ENCODE data around the gene NNAT.
"Not testable (repeated sequence)": the region's sequence is repeated elsewhere in the genome, so short reads cannot be mapped to it uniquely, and the experiment has no call there.

The NNAT gene, protein sequence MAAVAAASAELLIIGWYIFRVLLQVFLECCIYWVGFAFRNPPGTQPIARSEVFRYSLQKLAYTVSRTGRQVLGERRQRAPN

GRCh38 chr20:37521061-37521771, at the start of gene NNAT:
Gene NNAT (plus strand): TSS chr20:37521250. CDS start chr20:37521332, 82 bp downstream.
- DNase-seq (ENCODE audit: low read depth in 2 of 2): no peak

GRCh38 chr20:37471741-37472235, 49.3 kb upstream of the NNAT start:
- DNase-seq (ENCODE audit: low read depth in 2 of 2): no peak

DNA sequence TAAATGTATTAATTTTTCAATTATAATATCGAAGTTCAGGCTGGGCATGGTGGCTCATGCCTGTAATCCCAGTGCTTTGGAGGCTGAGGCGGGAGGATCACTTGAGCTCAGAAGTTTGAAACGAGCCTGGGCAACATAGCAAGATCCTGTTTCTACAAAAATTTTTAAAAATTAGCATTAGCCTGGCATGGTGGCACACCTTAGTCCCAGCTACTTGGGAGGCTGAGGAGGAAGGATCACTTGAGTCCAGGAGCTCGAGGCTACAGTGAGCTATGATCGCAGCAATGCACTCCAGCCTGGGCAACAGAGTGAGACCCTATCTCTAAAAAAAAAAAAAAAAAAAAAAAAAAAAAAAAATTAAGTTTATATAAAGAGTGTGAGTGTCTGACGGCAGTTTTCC, 48.6 kb upstream of the NNAT start:
- DNase-seq (ENCODE audit: low read depth in 2 of 2): not testable (repeated sequence)

DNA sequence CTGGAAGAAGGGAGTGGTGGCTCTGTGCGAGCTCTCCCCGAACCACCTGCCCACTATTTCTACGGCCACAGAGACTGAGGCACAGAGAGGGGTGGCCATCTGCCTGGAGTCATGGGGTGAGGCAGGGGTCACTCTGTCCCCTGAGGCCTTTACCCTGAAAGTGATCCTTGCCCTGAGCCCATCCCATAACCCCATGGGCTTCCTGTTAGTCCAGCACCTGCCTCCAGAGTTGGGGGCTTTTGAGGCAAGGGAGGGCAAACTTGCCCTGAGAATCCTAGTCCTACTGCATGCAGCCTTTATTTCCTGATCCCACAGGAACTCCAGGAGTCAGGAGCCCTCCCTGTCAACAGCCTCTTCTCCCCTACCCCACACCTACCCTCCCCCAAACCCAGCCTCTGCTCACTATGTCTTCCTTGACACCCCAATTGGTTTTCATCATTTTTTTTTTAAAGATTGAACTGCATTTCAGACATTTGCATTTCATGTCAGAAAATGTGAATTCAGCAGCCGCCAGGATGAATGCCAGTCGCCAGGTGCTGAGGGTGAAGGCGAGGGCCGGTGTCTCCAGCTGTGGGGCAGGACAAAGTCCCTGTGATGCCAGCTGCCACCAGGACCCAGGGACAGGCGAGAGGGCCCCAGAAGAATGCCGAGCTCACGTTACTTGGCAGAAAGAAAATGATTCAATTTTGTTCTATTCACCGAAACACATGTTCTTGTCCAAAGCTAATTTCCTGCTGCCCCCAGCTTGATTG, 47.6 kb upstream of the NNAT start:
- DNase-seq (ENCODE audit: low read depth in 2 of 2): no peak

GRCh38 chr20:37474386-37474785, 46.7 kb upstream of the NNAT start:
- DNase-seq (ENCODE audit: low read depth in 2 of 2): no peak

- DNase-seq (ENCODE audit: low read depth in 2 of 2): no peak
Measured at GRCh38 chr20:37475252-37475651, 45.8 kb upstream of the NNAT start.

DNA sequence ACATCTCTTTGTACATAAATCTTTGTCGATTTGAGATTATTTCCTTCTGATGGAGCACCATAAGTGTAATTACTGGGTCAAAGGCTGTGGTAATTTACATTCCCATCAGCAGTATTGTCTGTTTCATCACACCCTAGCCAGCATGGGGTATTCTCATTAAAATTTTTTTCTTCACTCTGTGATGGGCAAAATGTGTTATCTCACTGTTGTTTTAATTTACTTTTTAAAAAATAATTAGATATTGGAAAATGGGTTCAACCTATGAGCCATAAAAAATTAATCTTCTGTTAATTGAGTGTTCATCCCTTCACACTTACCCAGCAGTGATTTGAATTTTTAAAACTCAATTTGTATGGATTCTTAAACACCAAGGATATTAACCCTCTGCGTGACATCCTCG, 44.0 kb upstream of the NNAT start:
- DNase-seq (ENCODE audit: low read depth in 2 of 2): no peak

DNA sequence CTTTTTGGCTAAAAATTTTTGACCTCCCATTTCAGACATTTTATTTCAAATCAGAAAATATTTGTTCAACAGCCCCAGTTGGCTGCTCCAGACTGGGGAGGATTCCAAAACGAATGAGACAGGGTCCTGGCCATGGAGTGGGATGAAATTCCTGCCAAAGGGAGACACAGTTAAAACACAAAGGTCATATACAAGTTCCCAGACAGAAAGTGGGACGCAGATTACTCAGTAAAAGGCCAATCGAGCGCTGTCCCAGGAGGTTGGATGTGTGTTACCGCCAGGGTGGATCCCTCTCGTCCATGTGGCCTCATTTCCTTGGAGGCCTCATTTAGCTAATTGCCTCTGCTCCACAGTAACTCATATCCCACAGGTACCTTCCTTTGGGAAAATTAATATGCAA, 41.8 kb upstream of the NNAT start:
- no peak for DNase-seq (ENCODE audit: low read depth in 2 of 2)

GRCh38 chr20:37479925-37480691, 40.9 kb upstream of the NNAT start:
- DNase-seq (ENCODE audit: low read depth in 2 of 2): no peak

- DNase-seq (ENCODE audit: low read depth in 2 of 2): no peak
Measured at GRCh38 chr20:37480919-37481318, 40.1 kb upstream of the NNAT start.

DNA sequence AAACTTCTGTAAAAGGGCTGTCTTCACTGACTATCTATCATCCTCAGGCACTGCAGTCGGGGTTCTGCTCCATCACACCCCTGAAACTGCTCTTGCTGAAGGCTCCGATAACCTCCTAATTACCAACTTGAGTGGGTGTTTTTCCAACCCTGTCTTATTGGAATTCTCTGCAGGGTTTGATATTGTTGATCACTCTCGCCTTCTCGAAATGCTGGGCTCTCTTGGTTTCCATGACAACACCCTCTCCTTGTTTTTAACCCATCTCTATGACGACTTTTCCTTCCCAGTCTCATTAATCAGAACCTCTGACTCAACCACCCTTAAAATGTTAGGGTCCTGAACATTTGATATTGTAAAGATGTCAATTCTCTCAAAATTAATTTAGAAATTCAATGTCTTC, 39.4 kb upstream of the NNAT start:
- DNase-seq (ENCODE audit: low read depth in 2 of 2): no peak

GRCh38 chr20:37484331-37484730, 36.7 kb upstream of the NNAT start:
- no peak for DNase-seq (ENCODE audit: low read depth in 2 of 2)

DNA sequence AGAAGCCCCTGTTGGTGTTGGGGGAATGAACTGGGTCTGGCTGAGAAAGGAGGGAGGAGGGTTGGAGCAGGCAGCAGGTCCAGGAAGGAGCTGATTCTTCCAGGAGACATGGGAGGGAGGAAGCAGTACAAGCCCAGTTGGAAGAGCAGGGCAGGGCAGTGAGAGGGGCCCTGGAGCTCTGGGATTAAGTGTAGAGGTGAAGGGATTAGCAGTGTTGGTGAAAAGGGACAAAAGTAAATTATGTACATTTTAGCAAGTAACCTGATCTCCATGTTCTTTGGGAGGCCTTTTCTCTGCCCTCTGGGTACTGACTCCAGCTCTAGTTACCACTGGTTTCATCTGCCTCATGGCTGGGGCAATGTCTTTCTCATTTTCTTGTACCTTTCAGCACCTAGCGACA, 34.8 kb upstream of the NNAT start:
- DNase-seq (ENCODE audit: low read depth in 2 of 2): not testable (repeated sequence)

GRCh38 chr20:37490663-37491350, 30.2 kb upstream of the NNAT start:
- no peak for DNase-seq (ENCODE audit: low read depth in 2 of 2)

- no peak for DNase-seq (ENCODE audit: low read depth in 2 of 2)
Measured at GRCh38 chr20:37492096-37492625, 28.9 kb upstream of the NNAT start.

DNA sequence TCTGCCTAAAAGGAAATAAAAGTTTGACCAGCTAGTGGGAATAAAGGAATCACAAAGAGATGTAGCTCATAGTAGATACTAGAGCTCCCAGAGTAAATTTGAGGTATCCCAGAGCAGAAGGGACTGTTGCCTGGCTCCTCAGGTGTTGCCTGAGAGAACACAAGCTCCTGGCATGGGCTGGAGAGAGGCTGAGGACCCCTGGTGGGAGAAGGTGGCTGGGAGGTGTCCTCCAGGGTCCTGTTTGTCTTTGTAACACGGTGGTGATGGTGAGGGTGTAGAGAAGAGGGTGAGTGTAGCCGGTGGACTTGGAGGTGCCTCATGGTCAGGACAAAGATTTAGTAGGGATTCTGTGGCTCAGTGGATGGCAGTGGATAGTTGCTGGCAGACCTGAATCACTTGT, 28.1 kb upstream of the NNAT start:
- no peak for DNase-seq (ENCODE audit: low read depth in 2 of 2)

DNA sequence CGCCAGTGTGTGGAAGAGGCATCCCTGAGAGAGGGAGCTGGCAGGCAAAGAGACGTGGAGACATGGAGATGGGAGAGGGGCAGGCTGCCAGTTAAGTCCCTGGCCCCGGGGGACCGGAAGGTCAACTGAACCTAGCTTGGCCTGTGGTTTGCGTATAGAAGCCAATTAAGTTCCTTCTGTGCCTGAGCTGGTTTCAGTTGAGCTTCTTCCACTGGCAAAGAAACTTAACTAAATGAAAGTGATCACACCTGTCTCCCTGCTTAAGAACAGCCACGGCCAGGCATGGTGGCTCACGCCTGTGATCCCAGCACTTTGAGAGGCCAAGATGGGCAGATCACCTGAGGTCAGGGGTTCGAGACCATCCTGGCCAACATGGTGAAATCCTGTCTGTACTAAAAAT, 26.7 kb upstream of the NNAT start:
- DNase-seq (ENCODE audit: low read depth in 2 of 2): no peak

GRCh38 chr20:37494796-37495195, 26.3 kb upstream of the NNAT start:
- DNase-seq (ENCODE audit: low read depth in 2 of 2): no peak

DNA sequence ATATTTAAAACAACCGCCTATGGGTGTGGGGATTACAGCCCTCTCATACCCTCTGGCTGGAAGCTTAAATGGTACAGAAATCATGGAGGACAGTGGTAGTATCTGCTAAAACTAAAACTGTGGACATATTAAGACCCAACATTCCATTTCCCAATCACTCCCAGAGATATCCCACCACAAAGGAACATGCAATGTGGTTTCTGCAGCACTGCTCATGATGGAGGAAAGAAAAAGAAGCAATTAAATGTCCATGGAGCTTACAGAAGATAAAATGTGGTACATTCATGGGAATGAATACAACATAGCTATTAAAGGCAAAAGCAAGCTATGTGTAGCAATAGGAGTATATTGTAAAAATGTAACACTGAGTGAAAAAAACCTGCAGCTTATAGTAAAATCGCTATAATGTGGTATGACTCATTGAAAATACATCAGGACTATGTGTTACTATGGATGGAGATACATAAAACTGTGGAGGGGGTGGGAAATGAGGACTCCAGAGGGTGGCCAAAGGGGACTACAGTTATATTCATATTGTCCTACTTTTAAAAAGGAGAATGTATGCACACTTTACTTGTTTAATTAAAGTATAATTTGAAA, 22.9 kb upstream of the NNAT start:
- no peak for DNase-seq (ENCODE audit: low read depth in 2 of 2)

- DNase-seq (ENCODE audit: low read depth in 2 of 2): no peak
Measured at GRCh38 chr20:37500311-37500710, 20.7 kb upstream of the NNAT start.

DNA sequence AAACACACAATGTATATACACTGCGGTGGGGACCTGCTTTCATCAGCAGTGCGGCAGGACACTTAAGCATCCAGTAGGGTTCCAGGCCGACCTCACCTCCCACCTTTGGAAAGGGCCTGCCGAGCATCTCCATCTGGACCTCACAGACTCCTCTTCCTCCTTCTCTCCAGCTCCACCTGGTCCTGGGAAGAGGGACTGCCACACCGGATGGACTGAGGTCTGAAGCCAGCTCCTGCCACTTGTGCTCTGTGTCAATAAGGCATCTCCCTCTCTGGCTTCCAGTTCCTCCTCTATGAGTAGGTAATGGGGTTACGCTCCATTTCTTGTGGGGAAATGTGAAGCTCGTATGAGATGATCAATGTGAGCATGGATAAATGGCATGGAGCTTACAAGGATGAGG, 19.1 kb upstream of the NNAT start:
- DNase-seq (ENCODE audit: low read depth in 2 of 2): no peak
